ENCODE measurements around the gene CYP27B1.

GRCh38 chr12:57739387-57739786 is 27.5 kb downstream of the CYP27B1 start:
- TF ChIP-seq REST (IDR thresholded peaks at IDR 0.05; ENCODE audit: insufficient read depth in 1 of 2, low read depth in 2 of 2, low read length in 2 of 2) (no peak), TAF1 (IDR thresholded peaks at IDR 0.05; ENCODE audit: borderline replicate concordance, insufficient read depth, low read length) (no peak), POLR2AphosphoS5 (IDR thresholded peaks at IDR 0.05; ENCODE audit: low read depth, low read length) (no peak), SIN3A (IDR thresholded peaks at IDR 0.05; ENCODE audit: borderline replicate concordance, insufficient read depth, low read length) (no peak), FOXP2 (optimal IDR thresholded peaks at IDR 0.05; ENCODE audit: borderline replicate concordance, extremely low read depth, extremely low read length, insufficient read depth) (no peak)

All from PFSK-1 (cell line).